Measurements from ENCODE around the gene PPP1R14C. TPM values are rescaled to one million over a fixed set of nuclear protein-coding genes. Genes with fewer than 3 reads are reported as not detected.
A peak's percentile ranks its signal among the peaks of the same experiment; 100 is the strongest.
"Not testable (repeated sequence)": the region's sequence is repeated elsewhere in the genome, so short reads cannot be mapped to it uniquely, and the experiment has no call there.

The PPP1R14C gene
- not detected in 2 replicates for total RNA-seq (2014; rRNA removed; shearing (Covaris generic))

- no peak for DNase-seq (ENCODE audit: low spot score)
Observed at GRCh38 chr6:150142670-150143515, at the start of gene PPP1R14C. PPP1R14C (plus strand) TSS chr6:150143044; CDS start chr6:150143193, 149 bp downstream.

- DNase-seq (ENCODE audit: low spot score), result no peak
Observed at GRCh38 chr6:150093397-150093796, 49.4 kb upstream of the PPP1R14C start.

- no peak for DNase-seq (ENCODE audit: low spot score)
Observed at GRCh38 chr6:150098155-150098554, 44.7 kb upstream of the PPP1R14C start.

GRCh38 chr6:150099546-150099945 is 43.3 kb upstream of the PPP1R14C start:
- no peak for DNase-seq (ENCODE audit: low spot score)

- DNase-seq (ENCODE audit: low spot score), result no peak
Observed at GRCh38 chr6:150099953-150100352, 42.9 kb upstream of the PPP1R14C start.

- no peak for DNase-seq (ENCODE audit: low spot score)
Observed at GRCh38 chr6:150100745-150101144, 42.1 kb upstream of the PPP1R14C start.

GRCh38 chr6:150102750-150103270 is 40.0 kb upstream of the PPP1R14C start:
- DNase-seq (ENCODE audit: low spot score), result no peak

- no peak for DNase-seq (ENCODE audit: low spot score)
Observed at GRCh38 chr6:150112233-150112632, 30.6 kb upstream of the PPP1R14C start.

- no peak for DNase-seq (ENCODE audit: low spot score)
Observed at GRCh38 chr6:150115769-150116168, 27.1 kb upstream of the PPP1R14C start.

GRCh38 chr6:150116200-150116800 is 26.5 kb upstream of the PPP1R14C start:
- no peak for DNase-seq (ENCODE audit: low spot score)

- no peak for DNase-seq (ENCODE audit: low spot score)
Observed at GRCh38 chr6:150118203-150118602, 24.6 kb upstream of the PPP1R14C start.

- no peak for DNase-seq (ENCODE audit: low spot score)
Observed at GRCh38 chr6:150118627-150119026, 24.2 kb upstream of the PPP1R14C start.

GRCh38 chr6:150119173-150119572 is 23.7 kb upstream of the PPP1R14C start:
- no peak for DNase-seq (ENCODE audit: low spot score)

- DNase-seq (ENCODE audit: low spot score), result no peak
Observed at GRCh38 chr6:150123645-150124044, 19.2 kb upstream of the PPP1R14C start.

GRCh38 chr6:150124235-150124634 is 18.6 kb upstream of the PPP1R14C start:
- DNase-seq (ENCODE audit: low spot score), result no peak

GRCh38 chr6:150126641-150127291 is 16.1 kb upstream of the PPP1R14C start:
- no peak for DNase-seq (ENCODE audit: low spot score)

- DNase-seq (ENCODE audit: low spot score), result no peak
Observed at GRCh38 chr6:150128425-150128824, 14.4 kb upstream of the PPP1R14C start.

GRCh38 chr6:150129616-150130505 is 13.0 kb upstream of the PPP1R14C start:
- no peak for DNase-seq (ENCODE audit: low spot score)

- DNase-seq (ENCODE audit: low spot score), result no peak
Observed at GRCh38 chr6:150133686-150134085, 9.2 kb upstream of the PPP1R14C start.

- peak; percentile 31 for DNase-seq (ENCODE audit: low spot score)
Observed at GRCh38 chr6:150134280-150134920, 8.4 kb upstream of the PPP1R14C start.

GRCh38 chr6:150137711-150138110 is 5.1 kb upstream of the PPP1R14C start:
- not testable (repeated sequence) for DNase-seq (ENCODE audit: low spot score)

All from H4 (cell line).